ENCODE results near the gene KRT82. TPM values are rescaled to one million over a fixed set of nuclear protein-coding genes. Genes with fewer than 3 reads are reported as not detected.

KRT82 gene
- total and polyA plus RNA-seq, 2 experiments from 2014 or later: not detected

DNA sequence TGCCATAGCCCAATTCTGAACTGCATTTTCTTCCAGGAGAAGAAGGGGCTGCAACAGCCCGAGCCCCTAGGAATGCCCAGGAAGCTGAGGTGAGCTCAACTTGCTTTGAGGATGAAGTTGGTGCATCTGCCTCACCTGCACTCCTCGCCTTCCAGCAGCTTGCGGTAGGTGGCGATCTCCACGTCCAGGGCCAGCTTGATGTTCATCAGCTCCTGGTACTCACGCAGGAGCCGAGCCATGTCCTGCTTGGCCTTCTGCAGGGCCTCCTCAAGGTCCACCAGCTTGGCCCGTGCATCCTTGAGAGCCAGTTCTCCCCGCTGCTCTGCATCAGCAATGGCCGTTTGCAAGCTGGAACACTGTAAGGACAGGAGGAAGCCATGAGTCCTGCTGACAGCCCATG, 22.0 kb upstream of the KRT82 start:
- Mint-ChIP-seq H3K36me3 (ENCODE audit: low read depth) (no peaks in the 10 kb centered on the region), H3K4me3 (no peak overlapping the region), H3K9me3 (no peaks in the 10 kb centered on the region), H3K27ac (no peak overlapping the region), H3K27me3 (ENCODE audit: insufficient read depth, low read depth, poor library complexity) (peaks cover 7% of the 10 kb centered on the region), H3K4me1 (peaks cover 8% of the 10 kb centered on the region)
- no peaks in the 10 kb centered on the region for H3K36me3 ChIP-seq (ENCODE audit: insufficient read depth)
- H3K4me3 ChIP-seq: no peak overlapping the region
- H3K4me2 ChIP-seq: no peak overlapping the region
- H4K20me1 ChIP-seq (replicated peaks; ENCODE audit: insufficient read depth): no peaks in the 10 kb centered on the region
- H3K79me2 ChIP-seq (replicated peaks; ENCODE audit: insufficient read depth): no peaks in the 10 kb centered on the region
- ATAC-seq (no peak), DNase-seq (ENCODE audit: low spot score) (peak; percentile 10)
- H3F3A ChIP-seq (replicated peaks; ENCODE audit: low read depth): no peaks in the 10 kb centered on the region
- no peak overlapping the region for H3K27ac ChIP-seq (ENCODE audit: low read depth)
- no peak for TF ChIP-seq POLR2AphosphoS5 (IDR thresholded peaks at IDR 0.05; ENCODE audit: low read depth)
- TF ChIP-seq, protein P1, sequence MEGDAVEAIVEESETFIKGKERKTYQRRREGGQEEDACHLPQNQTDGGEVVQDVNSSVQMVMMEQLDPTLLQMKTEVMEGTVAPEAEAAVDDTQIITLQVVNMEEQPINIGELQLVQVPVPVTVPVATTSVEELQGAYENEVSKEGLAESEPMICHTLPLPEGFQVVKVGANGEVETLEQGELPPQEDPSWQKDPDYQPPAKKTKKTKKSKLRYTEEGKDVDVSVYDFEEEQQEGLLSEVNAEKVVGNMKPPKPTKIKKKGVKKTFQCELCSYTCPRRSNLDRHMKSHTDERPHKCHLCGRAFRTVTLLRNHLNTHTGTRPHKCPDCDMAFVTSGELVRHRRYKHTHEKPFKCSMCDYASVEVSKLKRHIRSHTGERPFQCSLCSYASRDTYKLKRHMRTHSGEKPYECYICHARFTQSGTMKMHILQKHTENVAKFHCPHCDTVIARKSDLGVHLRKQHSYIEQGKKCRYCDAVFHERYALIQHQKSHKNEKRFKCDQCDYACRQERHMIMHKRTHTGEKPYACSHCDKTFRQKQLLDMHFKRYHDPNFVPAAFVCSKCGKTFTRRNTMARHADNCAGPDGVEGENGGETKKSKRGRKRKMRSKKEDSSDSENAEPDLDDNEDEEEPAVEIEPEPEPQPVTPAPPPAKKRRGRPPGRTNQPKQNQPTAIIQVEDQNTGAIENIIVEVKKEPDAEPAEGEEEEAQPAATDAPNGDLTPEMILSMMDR (conservative IDR thresholded peaks at IDR 0.05; ENCODE audit: low read depth in 2 of 2): peak in 1 of 2 experiments; percentile 56; a peak in 2 of 4 replicates
- TF ChIP-seq, protein P2, sequence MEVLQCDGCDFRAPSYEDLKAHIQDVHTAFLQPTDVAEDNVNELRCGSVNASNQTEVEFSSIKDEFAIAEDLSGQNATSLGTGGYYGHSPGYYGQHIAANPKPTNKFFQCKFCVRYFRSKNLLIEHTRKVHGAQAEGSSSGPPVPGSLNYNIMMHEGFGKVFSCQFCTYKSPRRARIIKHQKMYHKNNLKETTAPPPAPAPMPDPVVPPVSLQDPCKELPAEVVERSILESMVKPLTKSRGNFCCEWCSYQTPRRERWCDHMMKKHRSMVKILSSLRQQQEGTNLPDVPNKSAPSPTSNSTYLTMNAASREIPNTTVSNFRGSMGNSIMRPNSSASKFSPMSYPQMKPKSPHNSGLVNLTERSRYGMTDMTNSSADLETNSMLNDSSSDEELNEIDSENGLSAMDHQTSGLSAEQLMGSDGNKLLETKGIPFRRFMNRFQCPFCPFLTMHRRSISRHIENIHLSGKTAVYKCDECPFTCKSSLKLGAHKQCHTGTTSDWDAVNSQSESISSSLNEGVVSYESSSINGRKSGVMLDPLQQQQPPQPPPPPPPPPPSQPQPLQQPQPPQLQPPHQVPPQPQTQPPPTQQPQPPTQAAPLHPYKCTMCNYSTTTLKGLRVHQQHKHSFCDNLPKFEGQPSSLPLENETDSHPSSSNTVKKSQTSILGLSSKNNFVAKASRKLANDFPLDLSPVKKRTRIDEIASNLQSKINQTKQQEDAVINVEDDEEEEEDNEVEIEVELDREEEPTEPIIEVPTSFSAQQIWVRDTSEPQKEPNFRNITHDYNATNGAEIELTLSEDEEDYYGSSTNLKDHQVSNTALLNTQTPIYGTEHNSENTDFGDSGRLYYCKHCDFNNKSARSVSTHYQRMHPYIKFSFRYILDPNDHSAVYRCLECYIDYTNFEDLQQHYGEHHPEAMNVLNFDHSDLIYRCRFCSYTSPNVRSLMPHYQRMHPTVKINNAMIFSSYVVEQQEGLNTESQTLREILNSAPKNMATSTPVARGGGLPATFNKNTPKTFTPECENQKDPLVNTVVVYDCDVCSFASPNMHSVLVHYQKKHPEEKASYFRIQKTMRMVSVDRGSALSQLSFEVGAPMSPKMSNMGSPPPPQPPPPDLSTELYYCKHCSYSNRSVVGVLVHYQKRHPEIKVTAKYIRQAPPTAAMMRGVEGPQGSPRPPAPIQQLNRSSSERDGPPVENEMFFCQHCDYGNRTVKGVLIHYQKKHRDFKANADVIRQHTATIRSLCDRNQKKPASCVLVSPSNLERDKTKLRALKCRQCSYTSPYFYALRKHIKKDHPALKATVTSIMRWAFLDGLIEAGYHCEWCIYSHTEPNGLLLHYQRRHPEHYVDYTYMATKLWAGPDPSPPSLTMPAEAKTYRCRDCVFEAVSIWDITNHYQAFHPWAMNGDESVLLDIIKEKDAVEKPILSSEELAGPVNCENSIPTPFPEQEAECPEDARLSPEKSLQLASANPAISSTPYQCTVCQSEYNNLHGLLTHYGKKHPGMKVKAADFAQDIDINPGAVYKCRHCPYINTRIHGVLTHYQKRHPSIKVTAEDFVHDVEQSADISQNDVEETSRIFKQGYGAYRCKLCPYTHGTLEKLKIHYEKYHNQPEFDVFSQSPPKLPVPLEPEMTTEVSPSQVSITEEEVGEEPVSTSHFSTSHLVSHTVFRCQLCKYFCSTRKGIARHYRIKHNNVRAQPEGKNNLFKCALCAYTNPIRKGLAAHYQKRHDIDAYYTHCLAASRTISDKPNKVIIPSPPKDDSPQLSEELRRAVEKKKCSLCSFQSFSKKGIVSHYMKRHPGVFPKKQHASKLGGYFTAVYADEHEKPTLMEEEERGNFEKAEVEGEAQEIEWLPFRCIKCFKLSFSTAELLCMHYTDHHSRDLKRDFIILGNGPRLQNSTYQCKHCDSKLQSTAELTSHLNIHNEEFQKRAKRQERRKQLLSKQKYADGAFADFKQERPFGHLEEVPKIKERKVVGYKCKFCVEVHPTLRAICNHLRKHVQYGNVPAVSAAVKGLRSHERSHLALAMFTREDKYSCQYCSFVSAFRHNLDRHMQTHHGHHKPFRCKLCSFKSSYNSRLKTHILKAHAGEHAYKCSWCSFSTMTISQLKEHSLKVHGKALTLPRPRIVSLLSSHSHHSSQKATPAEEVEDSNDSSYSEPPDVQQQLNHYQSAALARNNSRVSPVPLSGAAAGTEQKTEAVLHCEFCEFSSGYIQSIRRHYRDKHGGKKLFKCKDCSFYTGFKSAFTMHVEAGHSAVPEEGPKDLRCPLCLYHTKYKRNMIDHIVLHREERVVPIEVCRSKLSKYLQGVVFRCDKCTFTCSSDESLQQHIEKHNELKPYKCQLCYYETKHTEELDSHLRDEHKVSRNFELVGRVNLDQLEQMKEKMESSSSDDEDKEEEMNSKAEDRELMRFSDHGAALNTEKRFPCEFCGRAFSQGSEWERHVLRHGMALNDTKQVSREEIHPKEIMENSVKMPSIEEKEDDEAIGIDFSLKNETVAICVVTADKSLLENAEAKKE (CRISPR knock-in tag; IDR thresholded peaks at IDR 0.05): no peak
- H2AFZ ChIP-seq: no peak overlapping the region
- H3K4me1 ChIP-seq (ENCODE audit: insufficient read depth): no peaks in the 10 kb centered on the region
- H3K27me3 ChIP-seq (ENCODE audit: insufficient read depth): no peaks in the 10 kb centered on the region
- H3K9me2 ChIP-seq (ENCODE audit: insufficient read depth): peaks cover 4% of the 10 kb centered on the region; the same call in 1 of the 2 replicates

DNA sequence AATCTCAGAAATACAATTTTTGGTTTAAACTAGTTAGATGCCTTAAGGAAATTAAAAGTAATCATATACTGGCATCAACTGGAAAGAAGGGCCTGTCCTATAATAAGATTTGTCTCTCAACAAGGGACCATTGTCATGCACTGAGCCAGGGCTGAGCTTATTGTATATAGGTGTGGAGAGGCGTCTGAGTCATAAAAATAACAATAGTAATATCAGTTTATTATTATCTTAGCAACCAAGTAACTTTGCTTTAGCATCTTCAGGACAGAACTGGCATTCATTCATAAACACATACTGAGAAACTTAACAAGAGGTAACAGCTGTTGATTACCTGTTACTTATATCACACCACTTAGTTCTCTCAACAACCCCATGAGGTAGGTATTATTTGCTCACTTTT, 20.9 kb upstream of the KRT82 start:
- peaks cover 8% of the 10 kb centered on the region for H3K27me3 Mint-ChIP-seq (ENCODE audit: insufficient read depth, low read depth, poor library complexity)
- H3K27ac Mint-ChIP-seq: no peak overlapping the region
- no peaks in the 10 kb centered on the region for H3K36me3 ChIP-seq (ENCODE audit: insufficient read depth)
- no peaks in the 10 kb centered on the region for H3K27me3 ChIP-seq (ENCODE audit: insufficient read depth)
- H2AFZ ChIP-seq: no peak overlapping the region
- no peaks in the 10 kb centered on the region for H3K4me1 ChIP-seq (ENCODE audit: insufficient read depth)
- H3K4me3 Mint-ChIP-seq: no peak overlapping the region
- no peaks in the 10 kb centered on the region for H3K36me3 Mint-ChIP-seq (ENCODE audit: low read depth)
- no peak overlapping the region for H3K4me3 ChIP-seq
- no peaks in the 10 kb centered on the region for H3F3A ChIP-seq (replicated peaks; ENCODE audit: low read depth)
- no peaks in the 10 kb centered on the region for H3K9me2 ChIP-seq (ENCODE audit: insufficient read depth)
- peaks cover 9% of the 10 kb centered on the region for H3K4me1 Mint-ChIP-seq
- H3K9me3 Mint-ChIP-seq: no peaks in the 10 kb centered on the region
- no peaks in the 10 kb centered on the region for H3K79me2 ChIP-seq (replicated peaks; ENCODE audit: insufficient read depth)
- no peaks in the 10 kb centered on the region for H4K20me1 ChIP-seq (replicated peaks; ENCODE audit: insufficient read depth)
- no peak overlapping the region for H3K4me2 ChIP-seq
- DNase-seq (ENCODE audit: low spot score): no peak
- no peak overlapping the region for H3K27ac ChIP-seq (ENCODE audit: low read depth)
- no peak for ATAC-seq
- TF ChIP-seq ZNF114 (CRISPR knock-in tag; IDR thresholded peaks at IDR 0.05): no peak
- TF ChIP-seq, protein P1 (conservative IDR thresholded peaks at IDR 0.05; ENCODE audit: low read depth in 2 of 2): no peak
- TF ChIP-seq, protein P3, sequence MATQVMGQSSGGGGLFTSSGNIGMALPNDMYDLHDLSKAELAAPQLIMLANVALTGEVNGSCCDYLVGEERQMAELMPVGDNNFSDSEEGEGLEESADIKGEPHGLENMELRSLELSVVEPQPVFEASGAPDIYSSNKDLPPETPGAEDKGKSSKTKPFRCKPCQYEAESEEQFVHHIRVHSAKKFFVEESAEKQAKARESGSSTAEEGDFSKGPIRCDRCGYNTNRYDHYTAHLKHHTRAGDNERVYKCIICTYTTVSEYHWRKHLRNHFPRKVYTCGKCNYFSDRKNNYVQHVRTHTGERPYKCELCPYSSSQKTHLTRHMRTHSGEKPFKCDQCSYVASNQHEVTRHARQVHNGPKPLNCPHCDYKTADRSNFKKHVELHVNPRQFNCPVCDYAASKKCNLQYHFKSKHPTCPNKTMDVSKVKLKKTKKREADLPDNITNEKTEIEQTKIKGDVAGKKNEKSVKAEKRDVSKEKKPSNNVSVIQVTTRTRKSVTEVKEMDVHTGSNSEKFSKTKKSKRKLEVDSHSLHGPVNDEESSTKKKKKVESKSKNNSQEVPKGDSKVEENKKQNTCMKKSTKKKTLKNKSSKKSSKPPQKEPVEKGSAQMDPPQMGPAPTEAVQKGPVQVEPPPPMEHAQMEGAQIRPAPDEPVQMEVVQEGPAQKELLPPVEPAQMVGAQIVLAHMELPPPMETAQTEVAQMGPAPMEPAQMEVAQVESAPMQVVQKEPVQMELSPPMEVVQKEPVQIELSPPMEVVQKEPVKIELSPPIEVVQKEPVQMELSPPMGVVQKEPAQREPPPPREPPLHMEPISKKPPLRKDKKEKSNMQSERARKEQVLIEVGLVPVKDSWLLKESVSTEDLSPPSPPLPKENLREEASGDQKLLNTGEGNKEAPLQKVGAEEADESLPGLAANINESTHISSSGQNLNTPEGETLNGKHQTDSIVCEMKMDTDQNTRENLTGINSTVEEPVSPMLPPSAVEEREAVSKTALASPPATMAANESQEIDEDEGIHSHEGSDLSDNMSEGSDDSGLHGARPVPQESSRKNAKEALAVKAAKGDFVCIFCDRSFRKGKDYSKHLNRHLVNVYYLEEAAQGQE (IDR thresholded peaks at IDR 0.05; ENCODE audit: unreplicated experiment): no peak
- no peak for TF ChIP-seq POLR2AphosphoS5 (IDR thresholded peaks at IDR 0.05; ENCODE audit: low read depth)
